Liver (tissue), 9 donors: Measurements from ENCODE around the gene DCLK2. TPM values are rescaled to one million over a fixed set of nuclear protein-coding genes. Genes with fewer than 3 reads are reported as not detected.
A peak's percentile ranks its signal among the peaks of the same experiment; 100 is the strongest.

Source experiments
- DNase-seq: peaks from one replicate; pipeline ENCODE4 v3.0.0-alpha.2; 2017; ENCODE audit warnings: low spot score
- H3K27ac ChIP-seq, 2 donors: one replicate each; pipeline ENCODE4 v1.7.0; 2013; ENCODE audit warnings: inconsistent platforms in 2 of 2, low read length in 2 of 2, control low read depth in 1 of 2, low read depth in 1 of 2, mild to moderate bottlenecking in 1 of 2
- H3K27me3 ChIP-seq, 4 donors: one replicate each; pipeline versions ENCODE4 v1.6.1 to v1.7.0; 2013; ENCODE audit warnings: low read length in 3 of 4, inconsistent platforms in 1 of 4, mild to moderate bottlenecking in 1 of 4, moderate library complexity in 1 of 4; ENCODE audit not compliant: control insufficient read depth in 4 of 4, insufficient read depth in 4 of 4
- H3K36me3 ChIP-seq, 4 donors: one replicate each; pipeline versions ENCODE4 v1.6.1 to v1.7.0; 2013; ENCODE audit warnings: low read length in 3 of 4, mild to moderate bottlenecking in 3 of 4, low read depth in 1 of 4, moderate library complexity in 1 of 4; ENCODE audit not compliant: control insufficient read depth in 4 of 4, insufficient read depth in 3 of 4
- H3K4me1 ChIP-seq, 4 donors: one replicate each; pipeline versions ENCODE4 v1.6.1 to v1.7.0; 2013; ENCODE audit warnings: low read length in 3 of 4, mild to moderate bottlenecking in 3 of 4, moderate library complexity in 1 of 4; ENCODE audit not compliant: control insufficient read depth in 4 of 4, insufficient read depth in 4 of 4
- H3K4me3 ChIP-seq, 3 donors: one replicate each; pipeline versions ENCODE4 v1.6.1 to v1.7.0; 2013; ENCODE audit warnings: low read length in 3 of 3, control low read depth in 1 of 3, low read depth in 1 of 3, mild to moderate bottlenecking in 1 of 3
- H3K9ac ChIP-seq, 2 donors: one replicate each; pipeline ENCODE4 v1.7.0; 2013; ENCODE audit warnings: low read length in 2 of 2, mild to moderate bottlenecking in 2 of 2, moderate library complexity in 2 of 2, control low read depth in 1 of 2, low read depth in 1 of 2
- H3K9me3 ChIP-seq, 4 donors: one replicate each; pipeline versions ENCODE4 v1.6.1 to v1.7.0; 2013; ENCODE audit warnings: low read length in 3 of 4; ENCODE audit not compliant: control insufficient read depth in 4 of 4
- EGR1 ChIP-seq, 2 donors: IDR thresholded peaks; 2 replicates each; pipeline ENCODE4 v1.6.1; 2016 to 2018; ENCODE audit warnings: antibody characterized with exemption in 2 of 2, low read depth in 2 of 2
- FOXA2 ChIP-seq: IDR thresholded peaks from 2 replicates; pipeline ENCODE4 v1.6.1; 2016; ENCODE audit warnings: antibody characterized with exemption
- GABPA ChIP-seq, 2 donors: IDR thresholded peaks in 1 of 2; conservative IDR thresholded peaks in 1 of 2; 2 replicates each; pipeline ENCODE4 v1.6.1; 2016; ENCODE audit warnings: antibody characterized with exemption in 2 of 2, mild to moderate bottlenecking in 1 of 2, moderate library complexity in 1 of 2
- HNF4A ChIP-seq, 2 donors: conservative IDR thresholded peaks; 2 replicates each; pipeline ENCODE4 v1.6.1; 2016; ENCODE audit warnings: antibody characterized with exemption in 2 of 2, mild to moderate bottlenecking in 2 of 2
- HNF4G ChIP-seq: IDR thresholded peaks from 2 replicates; pipeline ENCODE4 v1.6.1; 2016; ENCODE audit warnings: antibody characterized with exemption
- JUND ChIP-seq, 2 donors: IDR thresholded peaks; 2 replicates each; pipeline ENCODE4 v1.6.1; 2016; ENCODE audit warnings: antibody characterized with exemption in 2 of 2
- NR2F2 ChIP-seq: IDR thresholded peaks from 2 replicates; pipeline ENCODE4 v1.6.1; 2016; ENCODE audit warnings: antibody characterized with exemption
- RAD21 ChIP-seq, 2 donors: IDR thresholded peaks; 2 replicates each; pipeline ENCODE4 v1.6.1; 2016; ENCODE audit warnings: antibody characterized with exemption in 2 of 2, mild to moderate bottlenecking in 2 of 2
- RXRA ChIP-seq, 2 donors: IDR thresholded peaks; 2 replicates each; pipeline ENCODE4 v1.6.1; 2017 to 2018; ENCODE audit warnings: antibody characterized with exemption in 2 of 2, mild to moderate bottlenecking in 1 of 2
- SP1 ChIP-seq: IDR thresholded peaks from 2 replicates; pipeline ENCODE4 v1.6.1; 2018; ENCODE audit warnings: antibody characterized with exemption, mild to moderate bottlenecking
- TAF1 ChIP-seq: conservative IDR thresholded peaks from 2 replicates; pipeline ENCODE4 v1.6.1; 2016; ENCODE audit warnings: antibody characterized with exemption, mild to moderate bottlenecking
- YY1 ChIP-seq: IDR thresholded peaks from 2 replicates; pipeline ENCODE4 v1.6.1; 2016; ENCODE audit warnings: antibody characterized with exemption, mild to moderate bottlenecking
- WGBS: extraction: QIAGEN DNeasy Blood & Tissue Kit; methylation state at CpG from one replicate; pipeline ENCODE4 v1.1.7; 2013; 5-methylcytosine and 5-hydroxymethylcytosine counted together
- polyA plus RNA-seq, 2 donors: library from polyadenylated mRNA; stranded (reverse) in 1 of 2; unstranded in 1 of 2; fragments of 200-250 nt in 1 of 2; fragments of >200 nt in 1 of 2; fragmentation: Nextera tagmentation in 1 of 2; extraction: Ambion mirVana in 1 of 2; gene quantifications; one replicate each; pipeline versions ENCODE4 v1.2.1 to v1.2.3, GENCODE V29; 2013 to 2015
- total RNA-seq, 2 donors: library from RNA; depleted of rRNA; stranded (reverse); fragments of >200 nt; gene quantifications; one replicate each; pipeline ENCODE4 v1.2.3, GENCODE V29; 2014
- TF ChIP-seq, protein P1 (sequence below): IDR thresholded peaks from 2 replicates; pipeline ENCODE4 v1.6.1; 2016; ENCODE audit warnings: antibody characterized with exemption, mild to moderate bottlenecking
- TF ChIP-seq, protein P2 (sequence below): IDR thresholded peaks from 2 replicates; pipeline ENCODE4 v1.6.1; 2016; ENCODE audit warnings: antibody characterized with exemption
- TF ChIP-seq, protein P3 (sequence below): IDR thresholded peaks from 2 replicates; pipeline ENCODE4 v1.6.1; 2016; ENCODE audit warnings: antibody characterized with exemption
- TF ChIP-seq, protein P4 (sequence below): fragments of 150-350 bp; IDR thresholded peaks from 2 replicates; pipeline ENCODE4 v1.5.1; 2017; ENCODE audit warnings: improper control_type of control experiment, low read depth, low read length; ENCODE audit not compliant: missing input control
- donor health status: healthy.
- donor health status: healthy.
- donor health status: healthy.
- donor health status: healthy.
- donor health status: healthy.

DCLK2 gene
- total and polyA plus RNA-seq, 4 donors = 0.14 to 1.7 (median 0.50) TPM

DNA sequence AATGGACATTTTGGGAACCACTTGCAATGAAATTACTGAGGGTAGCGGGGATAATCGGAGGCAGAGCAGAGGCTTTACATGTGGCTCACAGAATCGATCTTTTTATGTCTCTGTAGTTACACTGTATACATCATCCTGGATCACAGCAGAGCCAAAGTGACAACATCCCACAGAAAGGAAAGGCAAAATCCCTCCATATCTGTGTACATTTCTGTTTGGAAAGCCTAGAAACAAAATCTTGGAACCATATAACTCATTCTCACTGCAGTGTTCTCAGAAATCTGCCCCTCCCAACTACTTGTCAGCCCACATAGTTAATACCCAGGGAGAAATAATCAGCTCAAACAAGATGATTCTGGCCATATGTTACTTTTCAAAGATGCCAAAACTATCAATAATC, 211.6 kb downstream of the DCLK2 start (continued):
- TF ChIP-seq, protein P1, sequence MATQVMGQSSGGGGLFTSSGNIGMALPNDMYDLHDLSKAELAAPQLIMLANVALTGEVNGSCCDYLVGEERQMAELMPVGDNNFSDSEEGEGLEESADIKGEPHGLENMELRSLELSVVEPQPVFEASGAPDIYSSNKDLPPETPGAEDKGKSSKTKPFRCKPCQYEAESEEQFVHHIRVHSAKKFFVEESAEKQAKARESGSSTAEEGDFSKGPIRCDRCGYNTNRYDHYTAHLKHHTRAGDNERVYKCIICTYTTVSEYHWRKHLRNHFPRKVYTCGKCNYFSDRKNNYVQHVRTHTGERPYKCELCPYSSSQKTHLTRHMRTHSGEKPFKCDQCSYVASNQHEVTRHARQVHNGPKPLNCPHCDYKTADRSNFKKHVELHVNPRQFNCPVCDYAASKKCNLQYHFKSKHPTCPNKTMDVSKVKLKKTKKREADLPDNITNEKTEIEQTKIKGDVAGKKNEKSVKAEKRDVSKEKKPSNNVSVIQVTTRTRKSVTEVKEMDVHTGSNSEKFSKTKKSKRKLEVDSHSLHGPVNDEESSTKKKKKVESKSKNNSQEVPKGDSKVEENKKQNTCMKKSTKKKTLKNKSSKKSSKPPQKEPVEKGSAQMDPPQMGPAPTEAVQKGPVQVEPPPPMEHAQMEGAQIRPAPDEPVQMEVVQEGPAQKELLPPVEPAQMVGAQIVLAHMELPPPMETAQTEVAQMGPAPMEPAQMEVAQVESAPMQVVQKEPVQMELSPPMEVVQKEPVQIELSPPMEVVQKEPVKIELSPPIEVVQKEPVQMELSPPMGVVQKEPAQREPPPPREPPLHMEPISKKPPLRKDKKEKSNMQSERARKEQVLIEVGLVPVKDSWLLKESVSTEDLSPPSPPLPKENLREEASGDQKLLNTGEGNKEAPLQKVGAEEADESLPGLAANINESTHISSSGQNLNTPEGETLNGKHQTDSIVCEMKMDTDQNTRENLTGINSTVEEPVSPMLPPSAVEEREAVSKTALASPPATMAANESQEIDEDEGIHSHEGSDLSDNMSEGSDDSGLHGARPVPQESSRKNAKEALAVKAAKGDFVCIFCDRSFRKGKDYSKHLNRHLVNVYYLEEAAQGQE = no peak

DNA sequence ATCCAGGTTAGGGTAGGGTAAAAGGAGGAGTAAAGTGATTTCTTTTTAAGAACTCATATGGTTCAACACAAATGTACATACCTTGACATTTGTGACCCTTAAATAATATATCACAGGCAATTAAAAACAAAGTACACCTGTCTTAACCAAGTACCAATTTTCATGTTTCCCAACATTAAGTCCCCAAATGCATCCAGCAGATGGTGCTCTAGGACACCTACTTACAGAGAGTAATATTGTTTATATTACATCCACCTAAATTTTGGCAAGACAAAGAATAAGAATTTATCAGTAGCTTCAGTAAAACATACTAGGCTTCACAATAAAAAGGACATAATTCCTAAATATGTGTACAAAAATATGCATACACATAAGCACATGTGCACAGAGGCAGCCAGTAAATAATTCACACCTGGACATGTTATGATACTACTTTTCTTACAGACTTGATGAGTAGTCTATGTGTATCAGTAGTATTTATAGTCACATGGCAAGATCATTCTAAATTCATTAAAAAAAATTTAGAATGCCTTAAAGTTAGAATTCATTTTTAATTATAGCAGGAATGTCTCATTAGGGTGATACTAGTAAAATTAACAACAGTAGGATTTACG, 219.7 kb downstream of the DCLK2 start:
- no peak overlapping the region for H3K4me3 ChIP-seq
- H3K9me3 ChIP-seq = no peaks in the 10 kb centered on the region
- no peak for DNase-seq
- H3K27me3 ChIP-seq = no peaks in the 10 kb centered on the region
- no peak overlapping the region for H3K27ac ChIP-seq
- H3K4me1 ChIP-seq = no peaks in the 10 kb centered on the region
- no peak overlapping the region for H3K9ac ChIP-seq
- TF ChIP-seq, protein P2, sequence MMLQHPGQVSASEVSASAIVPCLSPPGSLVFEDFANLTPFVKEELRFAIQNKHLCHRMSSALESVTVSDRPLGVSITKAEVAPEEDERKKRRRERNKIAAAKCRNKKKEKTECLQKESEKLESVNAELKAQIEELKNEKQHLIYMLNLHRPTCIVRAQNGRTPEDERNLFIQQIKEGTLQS = no peak
- TF ChIP-seq RAD21 (IDR thresholded peaks at IDR 0.05) = peak; percentile 86 to 92
- TF ChIP-seq HNF4G = no peak
- TF ChIP-seq, protein P1 = no peak
- TF ChIP-seq JUND (IDR thresholded peaks at IDR 0.05) = no peak
- TF ChIP-seq GABPA (IDR thresholded peaks at IDR 0.05 in 1 of 2, conservative IDR thresholded peaks at IDR 0.05 in 1 of 2) = no peak
- TF ChIP-seq FOXA2 = no peak
- TF ChIP-seq EGR1 (IDR thresholded peaks at IDR 0.05; ENCODE audit: low read depth in 2 of 2) = no peak
- no peak for TF ChIP-seq SP1
- TF ChIP-seq, protein P3, sequence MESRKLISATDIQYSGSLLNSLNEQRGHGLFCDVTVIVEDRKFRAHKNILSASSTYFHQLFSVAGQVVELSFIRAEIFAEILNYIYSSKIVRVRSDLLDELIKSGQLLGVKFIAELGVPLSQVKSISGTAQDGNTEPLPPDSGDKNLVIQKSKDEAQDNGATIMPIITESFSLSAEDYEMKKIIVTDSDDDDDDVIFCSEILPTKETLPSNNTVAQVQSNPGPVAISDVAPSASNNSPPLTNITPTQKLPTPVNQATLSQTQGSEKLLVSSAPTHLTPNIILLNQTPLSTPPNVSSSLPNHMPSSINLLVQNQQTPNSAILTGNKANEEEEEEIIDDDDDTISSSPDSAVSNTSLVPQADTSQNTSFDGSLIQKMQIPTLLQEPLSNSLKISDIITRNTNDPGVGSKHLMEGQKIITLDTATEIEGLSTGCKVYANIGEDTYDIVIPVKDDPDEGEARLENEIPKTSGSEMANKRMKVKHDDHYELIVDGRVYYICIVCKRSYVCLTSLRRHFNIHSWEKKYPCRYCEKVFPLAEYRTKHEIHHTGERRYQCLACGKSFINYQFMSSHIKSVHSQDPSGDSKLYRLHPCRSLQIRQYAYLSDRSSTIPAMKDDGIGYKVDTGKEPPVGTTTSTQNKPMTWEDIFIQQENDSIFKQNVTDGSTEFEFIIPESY = no peak
- TF ChIP-seq YY1 = no peak
- TF ChIP-seq NR2F2 = no peak
- TF ChIP-seq, protein P4, sequence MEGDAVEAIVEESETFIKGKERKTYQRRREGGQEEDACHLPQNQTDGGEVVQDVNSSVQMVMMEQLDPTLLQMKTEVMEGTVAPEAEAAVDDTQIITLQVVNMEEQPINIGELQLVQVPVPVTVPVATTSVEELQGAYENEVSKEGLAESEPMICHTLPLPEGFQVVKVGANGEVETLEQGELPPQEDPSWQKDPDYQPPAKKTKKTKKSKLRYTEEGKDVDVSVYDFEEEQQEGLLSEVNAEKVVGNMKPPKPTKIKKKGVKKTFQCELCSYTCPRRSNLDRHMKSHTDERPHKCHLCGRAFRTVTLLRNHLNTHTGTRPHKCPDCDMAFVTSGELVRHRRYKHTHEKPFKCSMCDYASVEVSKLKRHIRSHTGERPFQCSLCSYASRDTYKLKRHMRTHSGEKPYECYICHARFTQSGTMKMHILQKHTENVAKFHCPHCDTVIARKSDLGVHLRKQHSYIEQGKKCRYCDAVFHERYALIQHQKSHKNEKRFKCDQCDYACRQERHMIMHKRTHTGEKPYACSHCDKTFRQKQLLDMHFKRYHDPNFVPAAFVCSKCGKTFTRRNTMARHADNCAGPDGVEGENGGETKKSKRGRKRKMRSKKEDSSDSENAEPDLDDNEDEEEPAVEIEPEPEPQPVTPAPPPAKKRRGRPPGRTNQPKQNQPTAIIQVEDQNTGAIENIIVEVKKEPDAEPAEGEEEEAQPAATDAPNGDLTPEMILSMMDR = peak; percentile 53
- TF ChIP-seq HNF4A (conservative IDR thresholded peaks at IDR 0.05) = no peak
- TF ChIP-seq RXRA (IDR thresholded peaks at IDR 0.05) = no peak
- TF ChIP-seq TAF1 = no peak
- no peaks in the 10 kb centered on the region for H3K36me3 ChIP-seq
- 98% methylated on average over 1 of the region's 1 CpG for WGBS
